Uterus (tissue), 2 donors: ENCODE data around the gene TUBB8B.
"Not testable (repeated sequence)": the region's sequence is repeated elsewhere in the genome, so short reads cannot be mapped to it uniquely, and the experiment has no call there.

Experiments
- CTCF ChIP-seq, 4 experiments: fragments of 200-600 bp in 2 of 4; fragments of 450-650 bp in 2 of 4; sonication (generic) in 2 of 4; IDR thresholded peaks; one replicate each; pipeline ENCODE4 v1.5.1; 2016 to 2019; ENCODE audit warnings: antibody characterized with exemption in 4 of 4, mild to moderate bottlenecking in 2 of 4, moderate library complexity in 1 of 4
- POLR2A ChIP-seq, 2 donors: fragments of 450-650 bp; IDR thresholded peaks; one replicate each; pipeline ENCODE4 v1.6.1; 2016; ENCODE audit warnings: antibody characterized with exemption in 2 of 2, mild to moderate bottlenecking in 1 of 2, moderate library complexity in 1 of 2

DNA sequence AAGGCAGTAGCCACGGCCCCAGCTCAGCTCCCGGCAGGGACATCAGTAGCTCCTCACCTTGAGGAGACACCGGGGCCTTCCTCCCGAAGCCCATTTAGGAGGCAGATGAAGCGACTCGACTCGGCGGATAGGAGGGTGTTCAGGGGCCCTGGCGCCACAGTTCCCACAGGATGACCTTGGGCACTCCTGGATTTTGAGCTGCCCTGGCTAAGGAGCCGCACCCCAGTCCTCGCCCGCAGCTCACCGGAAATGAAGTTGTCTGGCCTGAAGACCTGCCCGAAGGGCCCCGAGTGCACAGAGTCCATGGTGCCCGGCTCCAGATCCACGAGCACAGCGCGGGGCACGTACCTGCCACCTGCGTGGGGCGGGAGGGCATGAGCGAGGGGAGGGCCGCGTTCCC is 719 bp downstream of the TUBB8B start:
- TF ChIP-seq POLR2A, CTCF (IDR thresholded peaks at IDR 0.05): not testable (repeated sequence)
